Activated T-cell treated with anti-CD3 and anti-CD28 coated beads, Interleukin-2, amount 50 U/mL, for 72 hours (primary cell): ENCODE data around the gene NFATC1. TPM values are rescaled to one million over a fixed set of nuclear protein-coding genes. Genes with fewer than 3 reads are reported as not detected.

Source experiments
- ATAC-seq, 2 donors: fragments of 150-1000 bp; cut with Tn5 transposase; replicated peaks in 1 of 2; 2 replicates each; pipeline ENCODE4 v1.10.0; 2021; ENCODE audit warnings: moderate library complexity in 2 of 2, mild to moderate bottlenecking in 1 of 2
- DNase-seq, 2 donors: peaks; one replicate each; pipeline ENCODE4 v3.0.0; 2021 to 2022; ENCODE audit warnings: mixed read lengths in 1 of 2
- H3K27ac Mint-ChIP-seq: one replicate; pipeline ENCODE4 v1.8.0; 2022; ENCODE audit warnings: mild to moderate bottlenecking, moderate library complexity, mixed read lengths
- H3K27me3 Mint-ChIP-seq: one replicate; pipeline ENCODE4 v1.8.0; 2022; ENCODE audit warnings: low read depth, mixed read lengths
- H3K36me3 Mint-ChIP-seq, 2 donors: one replicate each; pipeline ENCODE4 v1.8.0; 2022; ENCODE audit warnings: mixed read lengths in 2 of 2, mild to moderate bottlenecking in 1 of 2; ENCODE audit not compliant: insufficient read depth in 2 of 2
- H3K4me1 Mint-ChIP-seq: one replicate; pipeline ENCODE4 v1.8.0; 2022; ENCODE audit warnings: low read depth, mixed read lengths
- H3K4me3 Mint-ChIP-seq, 2 donors: one replicate each; pipeline ENCODE4 v1.8.0; 2022; ENCODE audit warnings: mild to moderate bottlenecking in 2 of 2, mixed read lengths in 2 of 2, moderate library complexity in 2 of 2
- H3K9me3 Mint-ChIP-seq, 2 donors: one replicate each; pipeline ENCODE4 v1.8.0; 2022; ENCODE audit warnings: mixed read lengths in 2 of 2
- total RNA-seq, 2 donors: library from RNA; stranded (reverse); gene quantifications; one replicate each; pipeline ENCODE4 v1.2.3, GENCODE V29; 2022

Gene NFATC1
- total RNA-seq, 2 donors from 2014 or later, result 70.4 to 86.0 TPM

GRCh38 chr18:79452991-79453645 lies 57.4 kb downstream of the NFATC1 start:
- Mint-ChIP-seq H3K27me3 (no peaks in the 10 kb centered on the region), H3K27ac (no peak overlapping the region), H3K36me3 (peaks cover 0 to 13% of the 10 kb centered on the region in 2 donors), H3K4me3 (no peak overlapping the region), H3K9me3 (no peaks in the 10 kb centered on the region), H3K4me1 (no peaks in the 10 kb centered on the region)
- DNase-seq (no peak), ATAC-seq (no peak)

DNA sequence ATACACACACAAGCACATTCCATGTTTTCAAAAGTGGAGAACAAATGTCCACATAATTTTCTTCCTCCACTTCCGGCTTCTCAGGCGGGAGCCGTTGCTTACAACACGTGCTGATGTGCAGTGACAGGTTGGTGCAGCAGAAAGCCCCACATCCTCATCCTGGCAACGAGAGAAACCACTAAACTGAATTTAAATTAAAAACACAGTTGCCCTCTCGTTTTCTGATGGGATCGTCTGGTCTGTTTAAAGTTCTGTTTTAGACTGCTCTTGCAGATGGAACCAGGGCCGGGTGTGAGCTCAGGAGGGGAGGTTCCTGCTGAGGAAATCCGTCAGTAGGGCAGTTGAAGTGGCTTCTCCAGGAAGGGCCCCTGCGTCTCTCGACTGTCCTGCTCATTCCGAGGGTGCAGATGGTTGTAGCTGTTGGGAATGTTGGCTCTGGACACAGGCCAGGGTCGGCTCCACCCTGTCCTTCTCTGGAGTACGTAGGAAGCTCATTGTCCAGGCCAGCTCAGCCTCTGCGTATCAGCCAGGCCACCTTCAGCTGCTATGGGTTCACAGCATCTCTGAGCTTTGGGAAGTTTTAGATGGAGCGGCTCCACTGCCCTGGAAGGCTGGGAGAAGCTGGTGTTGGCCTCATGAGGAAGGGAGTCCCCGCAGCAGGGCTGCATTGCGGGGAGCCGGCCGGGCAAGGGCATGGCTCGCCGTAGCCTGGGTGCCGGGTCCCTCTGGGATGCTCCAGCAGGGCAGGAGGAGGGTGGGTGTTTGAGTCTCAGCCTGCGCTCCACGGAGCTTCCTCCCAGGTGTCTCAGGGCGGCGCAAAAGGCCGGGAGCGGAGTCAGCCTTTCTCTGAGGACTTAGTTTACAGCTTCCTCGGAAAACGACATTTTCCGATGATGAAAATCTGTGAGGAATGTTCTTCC lies 58.3 kb downstream of the NFATC1 start:
- no peak overlapping the region for H3K27ac Mint-ChIP-seq
- no peaks in the 10 kb centered on the region for H3K4me1 Mint-ChIP-seq
- ATAC-seq, result no peak
- no peaks in the 10 kb centered on the region for H3K27me3 Mint-ChIP-seq
- DNase-seq, result no peak
- no peak overlapping the region for H3K4me3 Mint-ChIP-seq
- peaks cover 1 to 12% of the 10 kb centered on the region in 2 donors for H3K36me3 Mint-ChIP-seq
- no peaks in the 10 kb centered on the region for H3K9me3 Mint-ChIP-seq

- Mint-ChIP-seq H3K9me3 (no peaks in the 10 kb centered on the region), H3K36me3 (peaks cover 1 to 12% of the 10 kb centered on the region in 2 donors)
- no peak for ATAC-seq
These were observed 59.5 kb downstream of the NFATC1 start for GRCh38 chr18:79455261-79455660.

DNA sequence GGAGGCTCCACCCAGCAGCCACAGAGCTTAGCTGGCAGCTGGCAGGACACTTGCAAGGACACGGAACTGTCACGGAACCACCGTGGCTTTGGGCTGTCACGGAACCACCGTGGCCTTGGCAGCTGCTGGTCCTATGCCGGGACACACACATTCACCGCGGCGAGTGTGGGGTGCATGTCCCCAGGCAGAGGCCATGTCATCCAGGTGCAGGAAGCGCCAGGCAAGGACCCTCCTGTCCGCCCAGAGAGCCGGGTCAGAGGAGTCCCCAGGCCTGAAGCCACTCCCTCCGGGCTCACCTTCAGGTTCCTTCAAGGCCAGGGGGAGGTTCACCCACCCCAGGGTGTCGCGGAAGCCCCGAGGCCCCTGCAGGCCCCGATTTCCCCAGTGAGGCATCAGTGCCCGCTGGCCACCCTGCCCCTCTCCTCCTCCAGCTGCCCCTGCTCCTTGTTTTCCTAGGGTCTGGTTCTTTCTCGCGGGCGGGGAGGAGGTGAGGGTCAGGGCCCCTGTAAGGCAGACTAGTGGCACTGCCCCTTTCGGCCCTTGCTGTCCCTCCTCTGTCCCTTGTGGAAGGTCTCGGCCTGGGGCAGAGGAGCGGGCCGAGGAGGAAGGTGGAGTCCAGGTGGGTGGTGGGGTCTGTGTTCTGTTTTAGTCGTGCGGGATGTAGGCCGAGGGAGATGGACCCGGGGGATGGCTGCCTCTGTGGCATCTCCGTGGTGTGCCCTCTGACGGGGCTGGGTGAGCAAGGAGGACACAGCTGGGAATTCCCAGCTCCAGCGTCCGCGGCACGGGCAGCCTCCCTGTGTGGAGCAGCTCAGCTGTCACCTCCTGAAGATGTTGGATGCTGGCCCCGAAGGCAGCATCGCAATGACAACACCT lies 60.6 kb downstream of the NFATC1 start:
- no peak overlapping the region for H3K4me3 Mint-ChIP-seq
- no peak for ATAC-seq
- H3K9me3 Mint-ChIP-seq, result no peaks in the 10 kb centered on the region
- H3K4me1 Mint-ChIP-seq, result peaks cover 6% of the 10 kb centered on the region
- no peaks in the 10 kb centered on the region for H3K27me3 Mint-ChIP-seq
- H3K36me3 Mint-ChIP-seq, result peaks cover 1 to 12% of the 10 kb centered on the region in 2 donors
- H3K27ac Mint-ChIP-seq, result no peak overlapping the region
- DNase-seq, result no peak

More at GRCh38 chr18:79455261-79455660, 59.5 kb downstream of the NFATC1 start:
- H3K27ac Mint-ChIP-seq, result no peak overlapping the region
- H3K4me1 Mint-ChIP-seq, result peaks cover 6% of the 10 kb centered on the region
- no peak for DNase-seq
- H3K27me3 Mint-ChIP-seq, result no peaks in the 10 kb centered on the region
- no peak overlapping the region for H3K4me3 Mint-ChIP-seq

- no peaks in the 10 kb centered on the region for H3K9me3 Mint-ChIP-seq
- H3K36me3 Mint-ChIP-seq, result peaks cover 3 to 12% of the 10 kb centered on the region in 2 donors
- H3K27ac Mint-ChIP-seq, result no peak overlapping the region
- DNase-seq (no peak), ATAC-seq (no peak)
- H3K27me3 Mint-ChIP-seq, result no peaks in the 10 kb centered on the region
- H3K4me3 Mint-ChIP-seq, result no peak overlapping the region
- H3K4me1 Mint-ChIP-seq, result peaks cover 6% of the 10 kb centered on the region
These were observed 61.5 kb downstream of the NFATC1 start for GRCh38 chr18:79457239-79457638.

DNA sequence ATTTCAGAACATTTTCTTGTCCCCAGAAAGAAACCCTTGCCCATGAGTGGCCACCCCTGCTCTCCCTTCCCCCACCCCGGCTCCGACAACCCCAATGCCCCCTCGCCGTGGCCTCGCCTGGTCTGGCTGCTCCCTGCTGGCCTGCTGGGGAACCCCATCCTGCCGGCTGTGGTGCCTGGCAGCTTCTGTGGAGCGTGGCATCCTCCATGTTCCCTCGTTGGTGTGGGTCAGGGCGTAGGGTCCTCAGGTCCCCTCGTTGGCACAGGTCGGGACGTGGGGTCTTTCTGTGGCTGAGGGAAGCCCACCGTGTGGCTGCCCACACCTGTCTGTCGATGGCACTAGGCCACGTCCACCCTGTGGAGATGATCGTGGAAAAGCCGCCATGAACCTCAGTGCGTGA lies 61.9 kb downstream of the NFATC1 start:
- H3K27ac Mint-ChIP-seq, result no peak overlapping the region
- no peak for DNase-seq
- no peak overlapping the region for H3K4me3 Mint-ChIP-seq
- H3K4me1 Mint-ChIP-seq, result peaks cover 6% of the 10 kb centered on the region
- H3K36me3 Mint-ChIP-seq, result peaks cover 3 to 13% of the 10 kb centered on the region in 2 donors
- no peaks in the 10 kb centered on the region for H3K27me3 Mint-ChIP-seq
- no peaks in the 10 kb centered on the region for H3K9me3 Mint-ChIP-seq
- no peak for ATAC-seq

DNA sequence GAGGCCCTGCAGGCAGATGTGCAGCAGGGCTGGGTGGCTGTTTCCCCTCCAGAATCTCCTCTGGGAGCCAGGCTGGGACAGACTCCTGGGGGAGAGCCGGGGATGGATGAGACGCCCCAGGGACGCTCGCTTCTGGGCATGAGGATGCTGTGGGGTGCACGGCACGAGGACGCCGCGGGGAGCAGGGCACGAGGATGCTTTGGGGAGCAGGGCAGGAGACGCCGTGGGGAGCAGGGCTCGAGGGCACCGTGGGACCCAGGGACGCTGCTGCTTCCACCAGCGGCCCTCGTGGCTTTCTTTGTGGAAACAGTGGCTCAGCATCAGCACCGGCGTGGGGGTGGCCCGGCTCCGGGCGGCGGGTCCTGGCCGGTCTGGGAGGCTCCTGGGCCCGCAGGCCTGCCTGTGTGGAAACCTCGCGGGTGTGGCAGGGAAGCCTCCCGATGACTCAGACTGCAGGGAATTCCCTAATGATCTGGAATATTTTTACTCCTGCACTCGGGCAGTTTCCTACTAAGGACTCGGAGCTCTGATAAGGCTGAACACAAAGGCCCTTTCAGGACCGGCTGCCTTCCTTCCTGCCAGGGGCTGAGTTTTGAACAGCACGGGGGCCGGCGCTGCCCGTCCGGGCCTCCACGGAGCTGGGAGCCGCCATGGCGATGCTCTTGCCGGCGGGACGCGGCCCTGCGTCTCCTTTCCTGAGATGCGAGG lies 62.6 kb downstream of the NFATC1 start:
- Mint-ChIP-seq H3K9me3 (no peaks in the 10 kb centered on the region), H3K36me3 (peaks cover 3 to 13% of the 10 kb centered on the region in 2 donors), H3K4me3 (no peak overlapping the region), H3K27ac (no peak overlapping the region), H3K4me1 (peaks cover 6% of the 10 kb centered on the region), H3K27me3 (no peaks in the 10 kb centered on the region)
- ATAC-seq (peak in 1 of 2 donors; percentile 5), DNase-seq (no peak)

GRCh38 chr18:79458917-79459803 lies 63.4 kb downstream of the NFATC1 start:
- no peaks in the 10 kb centered on the region for H3K9me3 Mint-ChIP-seq
- H3K4me1 Mint-ChIP-seq, result peaks cover 6% of the 10 kb centered on the region
- peak overlapping the region; percentile 47 for H3K27ac Mint-ChIP-seq
- DNase-seq (no peak), ATAC-seq (no peak)
- no peaks in the 10 kb centered on the region for H3K27me3 Mint-ChIP-seq
- H3K36me3 Mint-ChIP-seq, result peaks cover 3 to 11% of the 10 kb centered on the region in 2 donors
- no peak overlapping the region for H3K4me3 Mint-ChIP-seq

DNA sequence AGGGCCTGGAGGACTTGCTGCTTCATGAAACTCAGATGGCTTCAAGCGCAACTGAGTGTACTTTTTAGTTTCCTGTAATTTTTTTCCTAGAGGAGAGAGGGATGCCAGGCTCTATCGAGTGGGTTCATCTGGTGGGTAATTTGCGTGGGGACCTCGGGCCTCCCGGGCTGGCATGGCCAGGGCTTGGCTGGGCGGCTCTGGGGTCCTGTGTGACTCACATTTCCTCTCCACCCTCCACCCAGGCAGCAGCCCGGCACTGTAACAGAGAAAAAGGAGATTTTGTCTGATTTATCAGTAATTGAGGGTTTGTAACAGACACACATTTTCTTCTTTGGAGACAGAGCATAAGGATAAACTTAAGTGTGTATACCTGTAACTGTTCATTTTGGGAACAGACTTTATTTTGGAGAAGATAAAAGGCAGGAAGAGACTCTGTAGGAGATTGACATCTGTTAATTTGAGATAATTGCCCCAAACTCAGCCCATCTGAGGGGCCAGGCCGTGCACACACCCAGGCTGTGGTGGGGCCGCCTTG lies 64.3 kb downstream of the NFATC1 start:
- H3K4me3 Mint-ChIP-seq, result no peak overlapping the region

DNA sequence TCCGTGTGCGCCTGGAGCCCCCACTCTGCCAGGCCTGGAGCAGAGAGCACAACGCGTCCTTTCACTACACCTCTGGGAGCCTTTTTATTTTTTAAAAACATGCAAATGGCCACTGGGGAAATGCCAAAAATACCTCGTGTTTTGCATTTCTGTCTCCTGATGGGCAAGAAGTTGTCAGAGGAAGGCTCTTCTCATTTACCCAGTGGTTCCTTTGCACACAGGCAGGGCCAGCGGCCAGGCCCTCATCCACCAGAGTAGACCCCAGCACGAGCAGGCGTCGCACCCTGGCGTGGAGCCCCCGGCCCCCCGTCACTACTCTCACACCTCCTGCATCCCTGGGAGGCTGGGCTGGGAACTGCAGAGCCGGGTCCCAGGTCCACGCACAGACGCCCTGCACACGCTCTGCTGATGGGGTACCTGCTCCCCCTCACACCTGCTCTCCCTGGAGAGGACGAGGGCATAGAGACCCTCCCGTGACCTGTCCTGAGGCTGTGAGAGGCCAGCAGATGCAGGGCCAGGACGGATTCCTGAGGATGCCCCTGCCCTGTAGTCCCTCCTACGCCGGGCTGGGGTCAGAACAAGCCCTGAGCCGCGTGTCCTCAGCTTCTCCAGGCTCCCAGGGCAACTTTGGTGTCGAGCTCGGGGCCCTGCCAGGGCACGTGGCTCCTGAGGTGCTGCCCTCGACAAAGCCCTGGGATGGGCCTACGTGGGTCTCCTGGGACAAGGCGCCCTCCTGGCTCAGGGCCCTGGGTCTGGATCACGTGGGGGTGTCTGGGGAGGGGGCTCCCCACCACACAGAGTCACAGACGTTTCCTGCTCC lies 65.0 kb downstream of the NFATC1 start:
- H3K9me3 Mint-ChIP-seq, result no peaks in the 10 kb centered on the region
- peaks cover 5 to 15% of the 10 kb centered on the region in 2 donors for H3K36me3 Mint-ChIP-seq
- no peaks in the 10 kb centered on the region for H3K27me3 Mint-ChIP-seq
- ATAC-seq (no peak), DNase-seq (no peak)
- H3K27ac Mint-ChIP-seq, result no peak overlapping the region
- H3K4me1 Mint-ChIP-seq, result peaks cover 15% of the 10 kb centered on the region
- H3K4me3 Mint-ChIP-seq, result no peak overlapping the region

More for the DNA sequence above, 64.3 kb downstream of the NFATC1 start:
- DNase-seq (no peak), ATAC-seq (no peak)
- Mint-ChIP-seq H3K9me3 (no peaks in the 10 kb centered on the region), H3K4me1 (peaks cover 8% of the 10 kb centered on the region), H3K27me3 (no peaks in the 10 kb centered on the region), H3K36me3 (peaks cover 4 to 12% of the 10 kb centered on the region in 2 donors), H3K27ac (peak overlapping the region; percentile 47)

- Mint-ChIP-seq H3K36me3 (peaks cover 5 to 13% of the 10 kb centered on the region in 2 donors), H3K4me1 (peaks cover 15% of the 10 kb centered on the region), H3K27ac (no peak overlapping the region), H3K9me3 (no peaks in the 10 kb centered on the region), H3K27me3 (no peaks in the 10 kb centered on the region), H3K4me3 (no peak overlapping the region)
- DNase-seq, result no peak
- ATAC-seq, result no peak
These were observed 65.9 kb downstream of the NFATC1 start for GRCh38 chr18:79461627-79462026.
